Skeletal muscle satellite cell (primary cell): ENCODE results near the gene STK39.
A peak's percentile ranks its signal among the peaks of the same experiment; 100 is the strongest.

Experiments used
- small RNA-seq: library from RNA; depleted of rRNA; stranded (forward); fragments of <200 nt; gene quantifications from one replicate; pipeline ENCODE3, GENCODE V24; 2012

STK39 gene

Small RNA genes lying within 50 kb of the gene (small RNA-seq; reads per million reads assigned to genes)
- 28.5 reads per million, percentile 95 among the genes with 10 or more reads in this experiment for gene AC067940.1
